PC-9 (cell line): ENCODE results near the gene NPL. TPM values are rescaled to one million over a fixed set of nuclear protein-coding genes. Genes with fewer than 3 reads are reported as not detected.

Source experiments
- BruUV-seq: library from RNA; stranded (reverse); fragments of 400-500 nt; replicated peaks from 2 replicates; lab custom pipeline; 2021; lab: Mats Ljungman, UMichigan
- CTCF ChIA-PET: fragments of 300-600 bp; sonication (Branson Sonifier 250); formaldehyde crosslinking; loops from one replicate; lab custom pipeline; 2022; ENCODE audit warnings: antibody characterized with exemption; lab: Charles Lee
- POLR2A ChIA-PET: fragments of 300-600 bp; sonication (Branson Sonifier 250); formaldehyde crosslinking; loops from one replicate; lab custom pipeline; 2022; ENCODE audit warnings: antibody characterized with exemption; ENCODE audit not compliant: unreplicated experiment; lab: Charles Lee
- DNase-seq, 2 experiments: peaks; one replicate each; pipeline versions ENCODE4 v3.0.0 to v3.0.0-alpha.2; 2015 to 2022; ENCODE audit warnings: mixed read lengths in 1 of 2
- H2AFZ ChIP-seq: fragments of 200-600 bp; sonication (generic); 2 replicates; pipeline ENCODE4 v1.8.1; 2017; ENCODE audit warnings: antibody characterized with exemption
- H3F3A ChIP-seq: fragments of 200-600 bp; sonication (generic); 2 replicates; pipeline ENCODE4 v1.8.1; 2017; ENCODE audit warnings: antibody characterized with exemption, mild to moderate bottlenecking, low read depth; ENCODE audit not compliant: insufficient read depth
- H3K27ac ChIP-seq: fragments of 200-600 bp; sonication (generic); 2 replicates; pipeline ENCODE4 v1.6.1; 2016; ENCODE audit warnings: mixed run types
- H3K27me3 ChIP-seq: fragments of 200-600 bp; sonication (generic); 2 replicates; pipeline ENCODE4 v1.6.1; 2016; ENCODE audit warnings: low read depth, mixed run types; ENCODE audit not compliant: insufficient read depth
- H3K36me3 ChIP-seq: fragments of 200-600 bp; sonication (generic); 2 replicates; pipeline ENCODE4 v1.6.1; 2016; ENCODE audit warnings: low read depth, mixed run types
- H3K4me1 ChIP-seq: fragments of 200-600 bp; sonication (generic); replicated peaks from 2 replicates; pipeline ENCODE4 v1.6.1; 2016; ENCODE audit warnings: mixed run types; ENCODE audit not compliant: insufficient read depth
- H3K4me2 ChIP-seq: fragments of 200-600 bp; sonication (generic); 2 replicates; pipeline ENCODE4 v1.6.1; 2017; ENCODE audit warnings: mixed run types
- H3K4me3 ChIP-seq: fragments of 200-600 bp; sonication (generic); 2 replicates; pipeline ENCODE4 v1.6.1; 2016; ENCODE audit warnings: mixed run types
- H3K79me2 ChIP-seq: fragments of 200-600 bp; sonication (generic); 2 replicates; pipeline ENCODE4 v1.6.1; 2017; ENCODE audit warnings: low read depth, mixed run types
- H3K9me2 ChIP-seq: fragments of 200-600 bp; sonication (generic); 2 replicates; pipeline ENCODE4 v1.8.1; 2017; ENCODE audit warnings: mild to moderate bottlenecking; ENCODE audit not compliant: insufficient read depth
- H3K9me3 ChIP-seq: fragments of 200-600 bp; sonication (generic); 2 replicates; pipeline ENCODE4 v1.8.1; 2016; ENCODE audit warnings: low read depth; ENCODE audit not compliant: insufficient read depth
- H4K20me1 ChIP-seq: fragments of 200-600 bp; sonication (generic); 2 replicates; pipeline ENCODE4 v1.8.1; 2017; ENCODE audit not compliant: insufficient read depth
- EZH2 ChIP-seq: fragments of 200-600 bp; sonication (generic); IDR thresholded peaks from 2 replicates; pipeline ENCODE4 v1.8.0; 2017; ENCODE audit warnings: antibody characterized with exemption, low read depth
- intact Hi-C: fragments of 100-400 bp; cut with micrococcal nuclease; formaldehyde crosslinking; loops from one replicate; pipeline ENCODE4 v1.10.0; 2022; ENCODE audit not compliant: unreplicated experiment
- total RNA-seq: library from RNA; stranded (reverse); gene quantifications from 2 replicates; pipeline ENCODE4 v1.2.3, GENCODE V29; 2021
- TF ChIP-seq, protein P1 (sequence below): fragments of 200-600 bp; sonication (generic); conservative IDR thresholded peaks from 2 replicates; pipeline ENCODE4 v1.6.1; 2017; ENCODE audit warnings: mixed run types, antibody characterized with exemption, mild to moderate bottlenecking, moderate library complexity

NPL gene
- total RNA-seq, 1 experiment from 2014 or later = 2.3 TPM

DNA sequence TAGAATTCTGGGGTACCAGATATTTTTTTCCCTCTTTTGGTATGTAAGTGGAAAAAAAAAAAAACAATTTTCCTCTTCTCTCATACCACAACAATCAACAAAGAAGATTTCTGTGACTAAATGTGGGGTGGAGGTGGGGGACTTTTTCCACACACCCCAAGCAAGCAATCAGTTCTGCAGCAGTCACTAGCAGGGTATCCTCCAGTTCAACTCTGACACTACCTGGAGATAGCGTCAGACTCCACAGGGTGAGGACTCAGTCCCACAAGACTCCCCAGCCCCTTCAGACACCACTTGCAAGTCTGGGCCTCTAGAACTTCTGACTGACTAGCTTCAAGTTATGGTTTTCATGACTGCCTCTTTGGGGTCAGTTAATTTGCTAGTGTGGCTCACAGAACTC, 55.8 kb downstream of the NPL start:
- no TSS peak for BruUV-seq
- POLR2A ChIA-PET = no interaction called here
- Histone ChIP-seq H3K9me2 (no peaks in the 10 kb centered on the region), H3K4me2 (no peak overlapping the region), H3K4me3 (no peak overlapping the region), H3K79me2 (peaks cover 100% of the 10 kb centered on the region), H3K27me3 (no peaks in the 10 kb centered on the region), H3K4me1 (peaks cover 21% of the 10 kb centered on the region), H3K27ac (no peak overlapping the region), H3K9me3 (no peaks in the 10 kb centered on the region), H3K36me3 (peaks cover 70% of the 10 kb centered on the region), H3F3A (peaks cover 70% of the 10 kb centered on the region), H2AFZ (no peak overlapping the region), H4K20me1 (peaks cover 100% of the 10 kb centered on the region)
- CTCF ChIA-PET = no interaction called here
- intact Hi-C loops = loop anchor here (5.0 kb wide), 1 partner anchor 37 kb away; no protein-coding TSS in a partner anchor
- DNase-seq = no peak
- TF ChIP-seq, protein P1, sequence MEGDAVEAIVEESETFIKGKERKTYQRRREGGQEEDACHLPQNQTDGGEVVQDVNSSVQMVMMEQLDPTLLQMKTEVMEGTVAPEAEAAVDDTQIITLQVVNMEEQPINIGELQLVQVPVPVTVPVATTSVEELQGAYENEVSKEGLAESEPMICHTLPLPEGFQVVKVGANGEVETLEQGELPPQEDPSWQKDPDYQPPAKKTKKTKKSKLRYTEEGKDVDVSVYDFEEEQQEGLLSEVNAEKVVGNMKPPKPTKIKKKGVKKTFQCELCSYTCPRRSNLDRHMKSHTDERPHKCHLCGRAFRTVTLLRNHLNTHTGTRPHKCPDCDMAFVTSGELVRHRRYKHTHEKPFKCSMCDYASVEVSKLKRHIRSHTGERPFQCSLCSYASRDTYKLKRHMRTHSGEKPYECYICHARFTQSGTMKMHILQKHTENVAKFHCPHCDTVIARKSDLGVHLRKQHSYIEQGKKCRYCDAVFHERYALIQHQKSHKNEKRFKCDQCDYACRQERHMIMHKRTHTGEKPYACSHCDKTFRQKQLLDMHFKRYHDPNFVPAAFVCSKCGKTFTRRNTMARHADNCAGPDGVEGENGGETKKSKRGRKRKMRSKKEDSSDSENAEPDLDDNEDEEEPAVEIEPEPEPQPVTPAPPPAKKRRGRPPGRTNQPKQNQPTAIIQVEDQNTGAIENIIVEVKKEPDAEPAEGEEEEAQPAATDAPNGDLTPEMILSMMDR = no peak
- no peak for TF ChIP-seq EZH2

DNA sequence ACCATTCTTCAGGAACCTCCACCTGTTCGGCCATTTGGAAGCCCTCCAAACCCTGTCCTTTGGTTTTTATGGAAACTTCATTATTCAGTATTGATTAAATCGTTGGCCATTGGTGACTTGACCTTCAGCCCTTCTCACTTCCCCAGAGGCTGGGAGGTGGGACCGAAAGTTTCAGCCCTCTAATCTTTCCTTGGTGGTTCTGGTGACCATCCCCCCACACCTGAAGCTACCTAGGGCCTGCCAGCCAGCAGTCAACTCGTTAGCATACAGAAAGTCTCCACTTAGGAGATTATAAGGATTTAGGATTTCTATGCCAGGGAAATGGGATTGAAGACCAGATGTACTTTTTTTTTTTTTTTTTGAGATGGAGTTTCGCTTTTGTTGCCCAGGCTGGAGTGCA, 56.3 kb downstream of the NPL start:
- TF ChIP-seq EZH2 = no peak
- TF ChIP-seq, protein P1 = no peak
- intact Hi-C loops = loop anchor here (5.0 kb wide), 1 partner anchor 36 kb away; no protein-coding TSS in a partner anchor
- Histone ChIP-seq H3K4me1 (peaks cover 21% of the 10 kb centered on the region), H3K27ac (no peak overlapping the region), H4K20me1 (peaks cover 100% of the 10 kb centered on the region), H3K4me3 (no peak overlapping the region), H3K79me2 (peaks cover 100% of the 10 kb centered on the region), H2AFZ (no peak overlapping the region), H3F3A (peaks cover 67% of the 10 kb centered on the region), H3K36me3 (peaks cover 75% of the 10 kb centered on the region), H3K9me3 (no peaks in the 10 kb centered on the region), H3K27me3 (no peaks in the 10 kb centered on the region), H3K4me2 (no peak overlapping the region), H3K9me2 (no peaks in the 10 kb centered on the region)
- no peak for DNase-seq
- ChIA-PET CTCF (no interaction called here), POLR2A (no interaction called here)
- BruUV-seq = no TSS peak

DNA sequence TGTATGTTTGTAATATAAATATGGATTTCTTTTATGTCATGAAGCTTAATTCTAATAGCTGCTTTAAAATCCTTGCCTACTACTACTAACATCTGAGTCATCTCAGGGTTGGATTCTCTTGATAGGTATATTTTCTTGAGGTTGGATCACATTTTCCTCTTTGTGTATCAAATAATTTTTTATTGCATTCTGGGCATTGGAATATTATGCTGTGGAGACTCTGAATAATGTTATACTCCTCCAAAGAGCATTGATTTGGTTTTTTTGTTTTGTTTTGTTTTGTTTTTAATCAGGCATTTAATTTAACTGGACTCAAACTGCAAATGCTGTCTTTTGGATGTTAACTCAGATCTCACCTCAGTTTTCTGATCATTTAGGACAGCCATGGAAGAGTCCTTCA, 57.5 kb downstream of the NPL start:
- Histone ChIP-seq H3K79me2 (peaks cover 100% of the 10 kb centered on the region), H3K27me3 (no peaks in the 10 kb centered on the region), H3K9me3 (no peaks in the 10 kb centered on the region), H3K9me2 (no peaks in the 10 kb centered on the region), H3K4me3 (no peak overlapping the region), H3K4me2 (no peak overlapping the region), H2AFZ (no peak overlapping the region), H3K4me1 (peaks cover 12% of the 10 kb centered on the region), H3K36me3 (peaks cover 77% of the 10 kb centered on the region), H4K20me1 (peaks cover 99% of the 10 kb centered on the region), H3F3A (peaks cover 69% of the 10 kb centered on the region), H3K27ac (no peak overlapping the region)
- ChIA-PET CTCF (interaction anchor here (0.7 kb wide), 1 partner anchor 75 kb away, joined by 4 read pairs; no protein-coding TSS in a partner anchor), POLR2A (no interaction called here)
- no TSS peak for BruUV-seq
- TF ChIP-seq, protein P1 = no peak
- TF ChIP-seq EZH2 = no peak
- DNase-seq = no peak
- intact Hi-C loops = loop anchor here (5.0 kb wide), 1 partner anchor 35 kb away; no protein-coding TSS in a partner anchor
